CD4-positive, alpha-beta T cell treated with Interleukin-15 for 1 hour (primary cell): ENCODE results near the gene MRPL43.

Experiments used
- DNase-seq: peaks from one replicate; pipeline ENCODE4 v3.0.0-alpha.2; 2020

The MRPL43 gene

DNA sequence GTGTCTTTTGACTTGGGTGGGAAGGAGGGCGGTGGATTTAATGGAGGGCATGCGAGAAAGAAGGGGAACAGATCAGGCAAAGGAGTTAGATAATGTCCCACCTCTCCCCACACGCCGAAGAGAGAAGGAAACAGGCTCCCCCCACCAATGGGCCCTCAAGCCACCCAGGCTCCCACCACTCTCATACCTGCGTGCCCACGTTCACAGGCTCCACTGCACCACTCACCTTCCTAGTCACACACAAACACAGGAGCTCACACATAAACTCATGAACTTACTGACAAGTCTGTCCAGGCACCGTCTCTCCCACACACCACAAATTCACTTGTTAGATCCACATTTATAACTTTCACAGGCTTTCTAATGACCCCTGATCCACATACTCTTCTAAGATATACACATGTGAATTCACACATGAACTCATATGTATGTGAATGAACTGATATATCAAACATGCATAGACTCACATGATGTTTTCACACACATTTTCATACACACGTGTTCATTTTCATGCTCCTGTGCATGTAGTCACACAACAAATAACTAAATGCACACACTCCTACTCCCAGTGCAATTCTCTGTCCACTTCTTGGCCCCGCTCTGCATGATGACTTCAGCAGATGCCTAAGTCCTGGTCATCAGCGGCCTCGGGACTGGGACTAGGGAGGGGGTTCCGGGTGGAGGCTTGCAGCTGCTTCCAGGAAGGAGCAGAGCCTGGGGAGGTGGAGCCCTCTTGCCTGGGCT is 13.8 kb upstream of the MRPL43 start:
- no peak for DNase-seq

DNA sequence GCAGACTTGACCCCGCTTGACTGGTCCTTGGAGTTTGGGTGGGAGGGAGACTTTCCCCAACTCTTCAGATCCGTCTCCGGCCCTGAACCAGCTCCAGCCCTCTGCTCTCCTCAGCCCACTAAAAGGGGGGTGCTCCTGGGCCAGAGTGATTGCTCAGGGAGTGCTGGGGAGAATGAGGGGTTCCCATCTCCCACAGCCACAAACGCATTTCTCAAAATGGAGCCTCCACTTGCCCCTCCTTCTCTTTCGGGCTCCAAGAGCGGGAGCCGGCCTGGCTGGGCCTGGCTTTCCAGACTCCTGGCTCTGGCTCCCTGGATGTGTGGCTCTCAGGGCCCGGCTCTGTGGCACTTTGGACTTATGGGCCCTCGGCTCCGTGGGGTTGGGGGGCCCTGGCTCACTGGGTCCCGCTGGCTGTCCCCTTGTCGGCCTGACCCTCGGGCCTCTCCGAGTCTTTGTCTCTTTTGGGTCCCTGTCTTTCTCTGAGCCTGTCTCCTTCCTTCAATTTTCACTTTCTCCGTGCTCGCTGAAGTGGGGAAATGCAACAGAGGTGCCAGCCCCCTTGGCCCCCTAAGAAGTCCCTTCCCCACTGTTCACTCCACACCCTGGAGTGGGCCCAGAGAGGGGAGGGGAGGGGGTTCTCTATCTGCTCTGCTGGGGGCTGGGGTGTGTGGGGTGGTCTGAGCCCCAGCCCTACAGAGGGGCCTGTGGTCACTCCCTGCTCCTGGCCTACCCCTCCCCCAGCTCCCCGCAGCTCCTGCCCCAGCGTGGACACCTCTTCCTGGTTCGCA is 13.0 kb upstream of the MRPL43 start:
- DNase-seq: no peak

DNA sequence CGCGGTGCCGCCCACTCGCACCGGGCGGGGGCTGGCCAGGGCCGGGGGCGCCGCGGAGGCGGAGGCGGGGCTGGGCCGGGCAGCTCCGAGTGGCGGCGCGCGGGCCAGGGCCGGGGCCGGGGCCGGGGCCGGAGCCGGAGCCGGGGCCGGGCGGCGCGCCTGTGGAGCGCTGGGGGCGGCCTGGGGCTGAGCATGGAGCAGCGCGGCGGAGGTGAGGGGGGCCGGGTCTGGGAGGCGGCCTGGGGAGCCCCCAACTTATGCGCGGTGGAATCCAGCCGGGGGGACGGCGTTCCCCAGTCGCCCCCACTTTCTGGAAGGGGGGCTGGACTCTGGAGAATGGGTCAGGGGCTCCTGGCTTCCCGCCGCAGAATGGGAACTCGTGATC is 12.4 kb upstream of the MRPL43 start, which contains the start of gene LZTS2:
Gene LZTS2 (plus strand): TSS at position 67 of the 385 bp plus-strand sequence. CDS start 2,731 bp downstream, outside the sequence.
- DNase-seq: no peak

DNA sequence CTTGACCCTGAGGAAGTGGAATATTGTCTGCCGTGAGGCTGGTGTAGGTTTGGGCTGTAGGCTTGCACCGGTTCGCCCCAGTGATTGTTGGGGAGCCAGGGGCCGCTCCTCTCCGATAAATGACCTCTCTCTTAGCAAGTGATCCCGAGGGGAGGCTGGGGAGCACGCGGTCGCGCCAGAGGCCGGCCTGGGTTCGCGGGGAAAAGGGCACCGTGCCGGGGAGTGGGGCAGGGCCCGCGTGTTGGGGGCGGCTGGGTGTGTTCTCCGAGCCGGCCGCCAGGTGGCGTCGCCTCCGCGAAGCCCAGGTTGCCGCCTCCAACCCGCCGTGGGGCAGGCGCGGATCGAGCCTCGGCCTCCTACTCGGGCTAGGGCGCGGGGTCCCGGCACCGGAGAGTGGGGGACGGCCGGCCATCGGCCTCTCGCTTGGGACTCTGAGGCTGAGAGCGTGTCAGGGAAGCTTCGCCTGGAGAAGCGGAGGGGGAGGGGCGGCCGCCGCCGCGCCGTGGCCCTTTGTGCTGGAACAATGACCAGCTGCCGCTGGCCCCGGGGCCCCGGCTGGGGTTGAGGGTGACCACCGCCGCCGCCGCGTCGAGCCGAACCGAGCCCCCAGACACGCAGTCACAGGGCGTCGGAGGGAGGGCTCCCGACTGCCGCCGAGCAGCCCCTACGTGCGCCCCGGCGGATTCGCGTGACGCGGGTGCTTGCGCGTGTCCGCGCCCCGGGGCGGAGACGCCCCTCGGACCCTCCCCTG is 11.9 kb upstream of the MRPL43 start:
- DNase-seq: peak; percentile 76

DNA sequence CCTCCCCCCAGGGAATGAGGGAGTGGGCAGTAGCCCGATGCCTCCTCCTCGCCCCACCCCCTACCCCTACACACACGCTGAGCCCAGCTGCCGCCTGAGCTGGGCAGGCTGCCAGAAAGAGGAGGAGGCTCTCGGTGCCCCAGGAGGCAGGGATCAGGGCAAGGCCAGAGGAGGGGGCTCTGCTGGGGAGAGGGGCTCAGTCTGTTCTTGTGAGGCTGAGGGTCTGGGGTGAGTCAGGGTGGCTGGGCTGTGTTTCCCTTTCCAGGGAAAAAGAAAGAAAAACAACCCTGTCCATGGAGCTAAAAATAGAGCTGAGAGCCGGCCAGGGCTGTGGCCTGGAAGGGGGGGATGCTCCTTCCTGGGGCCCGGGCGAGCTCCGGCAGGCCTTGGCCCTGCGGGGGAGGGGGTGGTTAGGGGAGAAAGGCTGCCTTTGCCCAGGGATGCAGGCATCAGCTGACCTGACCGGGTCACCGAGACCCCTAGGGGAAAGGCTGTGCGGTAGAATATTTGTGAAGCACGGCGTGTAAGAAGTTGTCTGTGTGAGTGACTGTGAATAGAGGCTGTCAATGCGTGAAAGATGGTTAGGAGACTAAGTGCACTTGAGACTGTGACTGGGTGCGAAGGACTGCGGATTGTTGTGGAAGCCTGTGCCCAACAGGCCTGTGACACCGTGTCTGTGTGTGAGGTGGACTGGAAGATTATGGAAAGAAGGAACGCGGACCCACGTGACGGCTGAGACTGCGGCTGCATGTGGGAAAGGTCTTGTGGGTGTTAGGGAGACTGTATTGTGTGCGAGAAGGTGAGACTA is 11.1 kb upstream of the MRPL43 start:
- peak; percentile 63 for DNase-seq

DNA sequence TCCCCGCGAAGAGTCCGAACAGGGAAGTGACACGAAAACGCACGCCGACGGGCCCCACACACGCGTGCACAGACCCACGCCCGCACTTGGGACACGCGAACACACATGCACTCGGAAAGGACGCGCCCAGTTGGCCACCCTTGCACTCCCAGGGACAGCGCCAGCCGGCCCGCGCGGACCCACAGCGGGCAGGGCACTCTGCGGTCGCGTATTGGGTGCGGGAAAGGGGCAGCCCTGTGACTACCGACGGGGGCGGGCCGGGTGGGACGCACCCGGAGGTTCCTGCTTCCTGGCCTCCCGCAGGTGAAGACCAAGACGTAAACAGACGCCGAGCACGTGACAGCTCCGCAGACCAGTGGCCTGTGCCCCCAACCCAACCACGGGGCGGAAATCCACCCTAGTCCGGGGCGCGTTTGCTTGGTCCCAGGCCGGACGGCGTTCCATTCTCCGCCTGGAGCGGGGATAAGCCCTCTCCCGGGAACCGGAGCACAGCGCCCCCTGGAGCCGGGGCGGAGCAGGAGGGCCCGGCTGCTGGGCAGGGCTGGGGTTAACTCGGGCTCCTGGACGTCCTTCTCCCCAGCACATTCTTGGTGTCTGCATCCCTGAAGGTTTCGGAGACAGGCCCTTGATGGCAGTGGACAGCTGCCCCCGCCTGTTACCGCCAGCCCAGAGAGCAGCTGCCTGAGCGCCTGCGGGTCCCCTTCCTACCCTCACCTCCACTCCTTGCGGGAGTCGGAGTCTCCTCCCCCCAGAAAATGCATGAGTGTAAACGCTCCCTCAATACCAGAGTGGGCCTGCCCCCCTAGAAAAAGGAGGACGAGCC is 10.3 kb upstream of the MRPL43 start:
- peak; percentile 58 for DNase-seq

DNA sequence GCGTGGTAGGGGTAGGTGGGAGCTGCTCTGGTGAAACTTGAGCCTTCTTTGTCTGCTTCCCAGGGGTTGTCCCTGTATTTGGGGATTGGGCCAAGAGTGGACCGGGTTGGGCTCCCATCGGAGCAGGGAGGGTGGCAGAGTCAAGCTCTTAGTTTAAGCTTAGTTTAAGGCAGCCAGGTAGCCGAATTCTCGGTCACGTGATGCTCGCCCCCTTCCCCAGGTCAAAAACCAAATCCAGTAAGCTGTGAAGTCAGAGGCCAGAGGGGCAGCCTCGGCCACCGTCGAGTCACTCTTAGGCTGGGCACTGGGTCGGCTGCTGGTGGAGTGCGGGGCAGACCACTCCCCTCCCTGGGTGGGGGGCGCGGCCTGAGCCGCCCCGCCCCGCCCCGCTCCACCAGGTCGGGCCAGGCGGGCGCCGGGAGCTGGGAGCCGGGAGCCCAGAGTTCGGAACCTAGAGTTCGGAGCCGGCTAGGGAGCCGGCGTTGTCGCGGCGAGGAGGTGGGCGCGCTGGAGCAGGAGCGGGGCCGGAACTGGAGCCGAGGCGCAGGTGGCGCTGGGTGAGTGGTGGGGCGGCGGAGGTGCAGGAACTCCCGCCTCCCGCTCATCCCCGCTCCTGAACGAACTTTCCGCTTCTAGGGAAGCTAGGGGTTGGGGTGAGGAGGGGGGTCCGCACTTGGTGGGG is 9.5 kb upstream of the MRPL43 start:
- no peak for DNase-seq

DNA sequence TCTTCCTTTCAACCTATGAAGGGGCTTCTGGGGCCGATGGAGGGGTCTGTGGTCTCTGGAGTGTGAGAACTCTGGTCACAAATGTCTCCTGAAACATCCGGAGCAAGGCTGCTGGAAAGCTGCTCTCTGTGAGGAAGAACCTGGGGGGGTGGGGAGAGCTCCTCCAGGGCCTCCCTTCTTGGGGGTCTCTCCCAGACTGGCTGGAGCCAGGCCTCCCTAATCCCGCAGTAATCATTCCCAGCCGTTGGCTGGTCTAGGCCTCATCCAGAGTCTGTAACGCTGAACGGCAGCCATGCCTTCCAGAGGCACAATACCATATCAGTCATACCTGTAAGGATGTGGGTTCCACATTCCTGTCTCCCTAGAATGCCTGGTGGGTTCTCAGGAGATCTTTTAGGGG is 7.9 kb upstream of the MRPL43 start:
- no peak for DNase-seq

DNA sequence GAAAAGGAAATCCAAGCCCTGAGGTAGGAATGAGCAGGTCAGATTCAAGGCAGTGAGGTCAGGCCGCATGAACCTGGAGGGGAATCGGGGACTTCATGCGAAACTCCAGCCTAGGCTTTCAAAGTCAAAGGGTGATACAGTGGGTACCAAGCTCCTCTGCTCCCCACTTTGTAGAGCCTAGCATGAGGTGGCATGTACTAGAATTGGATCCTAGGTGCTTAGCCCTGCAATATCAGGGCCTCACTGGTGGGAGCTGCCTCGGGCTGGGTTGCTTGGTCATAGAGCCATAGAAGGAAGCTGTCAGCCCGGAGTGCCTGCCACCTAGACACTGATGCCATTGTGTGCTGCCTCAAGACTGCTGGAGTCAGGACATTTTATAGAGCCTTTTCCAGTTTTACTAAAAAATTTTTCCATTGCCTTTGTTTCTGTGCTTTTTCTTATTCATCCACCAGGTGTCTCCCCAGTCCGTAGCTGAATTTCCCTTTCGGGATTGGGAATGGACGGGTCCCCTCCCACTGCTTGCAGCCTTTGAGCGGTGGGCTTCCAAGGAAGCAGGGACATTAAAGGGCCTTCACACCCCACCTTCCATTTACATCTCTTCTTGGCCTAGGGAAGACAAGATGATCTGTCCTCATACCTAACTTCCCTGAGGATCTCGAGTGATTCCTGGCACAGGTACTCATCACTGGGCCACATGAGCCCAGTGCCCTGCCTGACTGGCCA is 6.8 kb upstream of the MRPL43 start:
- DNase-seq: no peak

DNA sequence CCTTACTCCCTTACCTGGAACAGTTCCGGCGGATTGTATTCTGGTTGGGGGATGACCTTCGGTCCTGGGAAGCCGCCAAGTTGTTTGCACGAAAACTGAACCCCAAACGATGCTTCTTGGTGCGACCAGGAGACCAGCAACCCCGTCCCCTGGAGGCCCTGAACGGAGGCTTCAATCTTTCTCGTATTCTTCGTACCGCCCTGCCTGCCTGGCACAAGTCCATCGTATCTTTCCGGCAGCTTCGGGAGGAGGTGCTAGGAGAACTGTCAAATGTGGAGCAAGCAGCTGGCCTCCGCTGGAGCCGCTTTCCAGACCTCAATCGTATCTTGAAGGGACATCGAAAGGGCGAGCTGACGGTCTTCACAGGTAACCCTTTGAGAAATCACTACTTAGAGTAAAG is 1.8 kb upstream of the MRPL43 start:
- no peak for DNase-seq

DNA sequence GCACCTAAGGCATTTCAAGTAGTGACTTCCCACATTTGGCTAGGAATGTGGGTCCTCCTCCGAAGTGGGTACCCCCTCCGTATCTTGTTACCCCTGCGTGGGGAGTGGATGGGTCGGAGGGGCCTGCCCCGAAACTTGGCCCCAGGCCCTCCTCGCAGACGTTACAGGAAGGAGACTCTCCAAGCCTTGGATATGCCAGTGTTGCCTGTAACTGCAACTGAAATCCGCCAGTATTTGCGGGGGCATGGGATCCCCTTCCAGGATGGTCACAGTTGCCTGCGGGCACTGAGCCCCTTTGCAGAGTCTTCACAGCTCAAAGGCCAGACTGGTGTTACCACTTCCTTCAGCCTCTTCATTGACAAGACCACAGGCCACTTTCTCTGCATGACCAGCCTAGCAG is 869 bp upstream of the MRPL43 start:
- DNase-seq: no peak

DNA sequence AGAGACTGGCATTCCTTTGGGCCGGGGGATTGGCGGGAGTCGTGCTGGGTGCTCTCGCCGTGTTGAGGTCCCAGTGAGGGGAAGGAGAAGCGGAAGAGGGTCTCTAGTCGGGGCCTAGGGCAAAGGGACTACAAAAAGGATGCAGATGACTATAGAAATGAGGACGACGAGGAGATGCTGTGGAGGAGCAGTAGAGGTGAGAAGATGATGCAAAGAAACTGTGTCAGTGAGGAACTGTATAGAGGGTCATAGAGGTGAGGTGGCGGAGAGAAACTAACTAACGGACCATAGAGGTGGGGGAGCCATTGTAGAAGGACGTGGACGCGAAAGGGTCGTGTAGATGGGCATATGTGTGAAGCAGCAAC is 370 bp upstream of the MRPL43 start:
- DNase-seq: no peak

DNA sequence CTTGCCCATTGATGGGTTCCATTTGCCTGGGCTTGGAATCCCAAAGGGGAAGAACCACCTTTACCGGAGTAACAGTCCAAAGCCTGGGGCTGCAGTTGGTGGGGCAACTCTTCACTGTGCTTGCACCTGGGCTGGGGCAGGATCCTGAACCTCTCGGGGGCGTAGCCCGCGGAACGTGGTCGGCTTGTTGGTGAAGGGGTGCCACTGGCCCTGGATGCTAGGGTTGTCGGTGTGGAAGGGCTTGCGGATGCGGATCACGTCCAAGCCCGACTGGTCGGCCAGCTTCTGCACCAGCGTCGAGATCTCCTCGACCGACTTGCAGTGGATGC is 710 bp downstream of the MRPL43 start:
- DNase-seq: no peak

DNA sequence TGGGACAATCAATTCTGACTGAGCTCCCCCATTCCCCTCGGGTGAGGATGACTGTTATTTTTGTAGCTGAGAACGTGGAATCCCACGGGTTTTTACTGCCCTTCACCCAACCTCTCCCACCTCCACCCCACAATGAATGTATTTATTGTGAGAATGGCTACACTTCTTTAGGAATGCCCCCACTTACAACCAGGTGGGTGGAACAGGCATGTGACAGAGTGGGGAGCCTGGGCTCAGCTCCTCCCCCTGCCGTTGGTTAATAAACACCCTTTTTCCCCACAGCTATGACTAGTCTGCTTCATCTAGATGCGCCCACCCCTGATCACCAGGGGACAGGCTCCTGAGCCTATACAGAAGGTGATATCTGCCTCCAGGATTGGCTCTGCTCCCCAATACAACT is 2.0 kb downstream of the MRPL43 start:
- DNase-seq: no peak

DNA sequence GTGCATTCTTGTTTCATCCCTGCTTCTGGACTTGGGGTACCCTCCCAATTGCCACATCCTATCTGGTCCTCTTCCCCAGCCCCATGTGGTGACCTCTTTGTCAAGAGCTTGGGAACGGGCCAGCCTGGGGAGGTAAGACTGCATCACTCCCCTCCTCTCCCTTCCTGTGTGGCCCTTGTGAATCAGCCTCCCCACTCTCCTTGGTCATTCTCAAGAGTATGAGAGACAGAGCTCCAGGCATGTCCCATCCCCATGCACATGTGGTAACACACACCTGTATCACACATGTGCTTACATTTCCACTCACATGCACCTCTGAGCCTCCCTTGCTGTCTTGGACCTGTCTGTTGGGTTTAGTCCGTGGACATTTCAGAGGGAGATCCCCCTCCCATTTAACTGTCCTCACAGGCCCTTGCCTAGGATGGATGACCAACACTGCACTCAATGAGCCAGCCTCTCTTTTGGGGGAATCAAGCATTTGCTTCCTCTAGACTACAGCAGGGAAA is 2.6 kb downstream of the MRPL43 start:
- no peak for DNase-seq

DNA sequence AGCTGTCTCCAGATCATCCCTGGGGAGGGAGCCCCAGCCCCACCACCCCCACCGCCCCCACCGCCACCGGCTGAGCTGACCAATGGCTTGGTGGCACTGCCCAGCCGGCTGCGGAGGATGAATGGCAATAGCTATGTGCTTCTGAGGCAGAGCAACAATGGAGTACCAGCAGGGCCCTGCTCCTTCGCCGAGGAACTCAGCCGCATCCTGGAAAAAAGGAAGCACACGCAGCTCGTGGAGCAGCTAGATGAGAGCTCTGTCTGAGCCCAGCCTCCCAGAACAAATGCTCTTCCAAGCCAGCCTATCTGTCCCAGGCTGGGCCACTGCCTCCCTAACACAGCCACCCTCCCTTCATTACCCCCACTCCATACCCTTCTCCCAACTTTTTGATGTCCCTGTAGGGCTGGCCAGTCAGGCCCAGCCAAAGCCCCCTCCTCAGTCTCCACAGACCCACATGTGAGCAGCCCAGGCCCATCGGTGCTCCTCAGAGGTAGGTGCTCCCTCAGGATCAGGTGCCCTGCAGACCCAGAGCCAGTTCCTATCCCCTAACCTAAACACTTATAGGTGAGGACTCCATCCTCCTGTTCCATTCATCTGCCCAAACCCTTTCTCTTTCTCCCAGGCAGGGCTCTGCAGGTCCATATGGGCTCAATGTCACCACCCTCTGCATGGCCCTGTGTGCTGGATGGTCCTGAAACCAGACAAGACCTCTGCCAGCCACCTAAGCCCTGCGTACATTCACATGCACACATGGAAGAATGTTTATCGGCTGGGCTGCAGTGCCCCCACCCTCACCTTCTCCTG is 3.2 kb downstream of the MRPL43 start:
- no peak for DNase-seq

DNA sequence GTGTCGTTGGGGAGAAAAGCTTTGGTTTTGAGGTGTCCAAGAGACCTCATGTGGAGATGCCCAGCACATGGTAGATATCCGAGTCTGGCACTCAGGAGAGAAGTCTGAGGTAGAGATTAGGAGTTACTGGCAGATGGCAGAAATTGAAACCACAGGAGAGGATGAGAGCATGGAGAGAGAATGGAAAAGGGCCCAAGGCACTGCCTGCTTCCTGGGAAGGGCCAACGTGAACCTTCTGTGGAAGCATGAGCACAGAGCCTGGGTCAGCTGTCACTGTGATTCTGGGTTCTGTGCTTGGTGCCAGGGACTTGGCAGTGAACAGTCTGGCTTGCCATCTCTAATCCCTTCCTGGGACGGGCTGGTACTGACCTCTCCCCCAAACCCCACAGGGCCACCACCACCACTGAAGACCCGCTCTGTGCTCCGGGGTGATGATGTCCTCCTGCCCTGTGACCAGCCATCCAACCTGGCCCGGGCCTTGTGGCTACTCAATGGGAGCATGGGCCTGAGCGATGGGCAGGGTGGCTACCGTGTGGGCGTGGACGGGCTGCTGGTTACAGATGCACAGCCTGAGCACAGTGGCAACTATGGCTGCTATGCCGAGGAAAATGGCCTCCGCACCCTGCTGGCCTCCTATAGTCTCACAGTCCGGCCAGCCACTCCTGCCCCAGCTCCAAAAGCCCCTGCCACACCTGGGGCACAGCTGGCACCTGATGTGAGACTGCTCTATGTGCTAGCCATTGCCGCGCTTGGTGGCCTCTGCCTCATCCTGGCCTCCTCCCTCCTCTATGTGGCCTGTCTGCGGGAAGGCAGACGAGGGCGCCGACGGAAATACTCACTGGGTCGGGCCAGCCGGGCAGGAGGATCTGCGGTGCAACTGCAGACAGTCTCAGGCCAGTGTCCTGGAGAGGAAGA is 4.1 kb downstream of the MRPL43 start:
- DNase-seq: no peak

DNA sequence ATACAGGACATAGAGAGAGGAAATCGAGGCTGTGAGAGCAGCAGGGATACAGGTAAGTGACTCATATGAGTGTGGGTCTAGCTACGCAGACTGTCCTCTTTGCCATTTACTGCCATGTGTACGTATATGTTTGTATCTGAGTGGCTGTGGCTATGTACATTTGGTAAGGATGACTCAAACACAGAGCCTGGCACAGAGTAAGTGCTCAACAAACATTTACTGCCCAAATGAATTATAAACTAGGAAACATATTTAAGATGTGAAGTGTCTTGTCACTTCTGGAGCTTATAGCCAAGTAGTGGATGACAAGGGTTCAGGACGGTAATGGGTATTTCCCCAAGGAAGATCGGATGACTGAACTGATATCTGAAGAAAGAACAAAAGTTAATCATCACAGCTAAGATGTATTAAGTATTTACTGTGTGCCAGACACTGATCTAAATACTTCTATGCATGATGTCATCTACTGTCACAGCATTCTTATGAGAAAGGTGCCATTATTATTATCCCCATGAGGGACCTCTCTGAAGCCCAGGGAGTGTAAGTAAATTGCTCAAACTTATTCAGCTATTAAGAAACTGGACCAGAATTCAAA is 6.0 kb downstream of the MRPL43 start:
- no peak for DNase-seq
